GM18861 (cell line): ENCODE results near the gene MRPS11.
"Not testable (repeated sequence)": the region's sequence is repeated elsewhere in the genome, so short reads cannot be mapped to it uniquely, and the experiment has no call there.

Experiments used
- ATAC-seq: cut with Tn5 transposase; IDR thresholded peaks from one replicate; pipeline ENCODE4 v1.9.1; 2021; ENCODE audit not compliant: unreplicated experiment

The MRPS11 gene

DNA sequence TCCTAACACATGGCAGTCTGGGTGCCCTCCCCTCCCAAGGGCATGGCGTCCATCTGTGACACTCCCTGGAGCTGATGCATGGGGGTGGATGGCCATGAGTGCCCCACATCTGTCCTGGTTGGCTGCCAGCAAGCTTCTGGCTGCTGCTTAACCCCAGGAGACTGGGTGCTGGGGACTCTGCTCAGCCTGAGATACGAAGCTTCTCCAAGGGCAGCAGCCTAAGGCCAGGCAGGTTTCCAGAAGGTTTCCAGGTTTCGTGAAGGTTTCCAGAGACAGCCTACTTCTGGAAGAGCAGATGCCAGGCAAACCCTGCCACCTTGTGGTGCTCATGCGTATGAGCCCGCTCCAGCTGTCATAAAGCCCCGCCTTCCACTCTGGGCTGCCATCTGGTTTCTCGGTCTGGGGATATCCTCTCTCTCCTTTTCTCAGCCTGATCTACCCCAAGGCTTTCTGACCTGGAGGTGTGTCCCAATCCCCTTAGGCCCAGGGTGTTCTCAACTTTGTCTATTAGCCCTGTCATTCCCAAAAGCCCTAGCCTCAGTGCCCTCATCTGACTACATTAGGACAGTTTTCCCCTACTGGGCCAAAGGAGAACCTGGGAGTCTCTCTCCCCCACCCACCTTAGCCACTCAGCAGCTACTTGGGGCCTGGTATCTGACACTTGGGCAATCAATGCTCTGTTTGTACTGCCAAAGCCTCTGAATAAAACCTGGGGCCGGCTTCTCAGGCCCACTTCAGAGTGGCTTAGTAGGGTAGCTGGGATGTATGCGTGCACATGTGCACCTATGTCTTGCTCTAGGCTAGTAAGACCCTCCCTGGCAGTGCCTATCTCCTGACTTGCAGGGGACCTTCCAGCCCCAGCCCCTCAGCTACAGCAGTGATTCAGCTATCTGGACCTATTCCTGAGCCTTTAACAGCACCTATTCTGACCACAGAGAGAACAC is 12.4 kb upstream of the MRPS11 start:
- ATAC-seq, result peak; percentile 90

DNA sequence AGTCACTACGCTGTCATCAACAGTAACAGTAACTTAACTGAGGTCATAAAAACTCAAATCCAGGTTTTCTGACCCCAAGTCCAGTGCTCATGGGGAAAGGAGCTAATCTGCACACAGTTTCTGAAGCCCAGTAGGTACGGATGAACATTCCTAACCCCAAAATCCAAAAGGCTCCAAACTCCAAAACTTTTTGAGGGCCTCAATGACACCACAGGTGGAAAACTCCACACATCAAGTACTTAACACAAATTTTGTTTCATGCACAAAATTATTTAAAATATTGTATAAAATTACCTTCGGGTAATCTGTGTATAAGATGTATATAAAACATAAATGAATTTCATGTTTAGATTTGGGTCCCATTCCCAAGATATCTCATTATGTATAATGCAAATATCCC is 10.8 kb upstream of the MRPS11 start:
- no peak for ATAC-seq

DNA sequence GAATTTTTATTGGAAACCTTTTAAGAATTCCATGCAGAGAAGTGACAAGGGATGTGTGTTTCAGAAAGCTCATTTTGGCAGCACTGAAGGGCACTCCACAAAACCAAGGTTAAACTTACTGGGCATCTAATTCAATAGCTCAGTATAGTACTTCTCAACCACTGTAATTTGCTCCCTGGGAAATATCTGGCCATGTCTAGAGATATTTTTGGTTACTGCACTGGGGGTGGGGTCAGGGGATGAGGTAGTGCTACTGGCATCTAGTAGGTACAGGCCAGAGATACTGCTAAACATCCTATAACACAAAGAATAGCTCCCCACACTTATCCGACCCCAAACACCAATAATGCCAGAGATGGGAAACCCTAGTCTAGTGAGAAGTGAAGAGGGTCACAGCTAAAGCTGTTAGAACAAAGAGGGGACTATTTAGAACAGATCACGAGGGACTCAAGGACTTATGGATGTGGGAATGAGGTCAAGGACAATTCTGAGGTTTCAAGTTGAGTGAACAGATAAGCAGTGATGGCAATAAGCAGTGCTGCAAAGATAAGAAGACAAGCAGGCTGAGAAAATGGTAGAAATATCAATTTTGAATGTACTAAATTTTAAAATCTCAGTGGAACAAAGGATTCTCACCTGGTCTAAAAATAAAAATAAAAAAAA is 3.5 kb upstream of the MRPS11 start:
- ATAC-seq, result no peak

DNA sequence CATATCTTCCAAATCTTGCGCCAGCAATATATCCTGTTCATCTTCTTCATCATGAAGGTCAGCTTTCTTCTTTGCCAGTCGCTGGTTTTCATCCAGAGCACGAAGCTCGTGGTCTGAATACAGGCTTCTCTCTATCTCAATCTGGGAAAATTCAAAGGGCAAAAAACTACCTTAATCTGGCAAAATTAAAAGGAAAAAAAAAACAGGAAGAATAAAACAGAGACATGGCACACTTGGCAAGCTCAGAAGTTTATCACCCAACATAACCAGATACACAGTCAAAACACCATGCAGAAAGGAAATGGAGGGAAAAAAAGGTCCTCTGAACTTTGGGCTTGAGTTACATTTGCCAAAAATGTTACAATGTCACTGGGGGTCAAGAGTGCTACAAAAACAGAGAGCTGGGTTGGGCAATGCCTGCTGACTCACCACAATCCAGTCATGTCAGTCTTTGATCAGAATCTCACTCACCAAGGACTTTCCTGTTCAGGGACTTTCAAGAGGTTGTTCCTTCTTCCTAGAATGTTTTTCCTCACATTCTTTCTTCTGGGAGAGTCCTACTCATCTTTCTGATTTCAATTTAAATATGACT is 1.8 kb upstream of the MRPS11 start:
- no peak for ATAC-seq

DNA sequence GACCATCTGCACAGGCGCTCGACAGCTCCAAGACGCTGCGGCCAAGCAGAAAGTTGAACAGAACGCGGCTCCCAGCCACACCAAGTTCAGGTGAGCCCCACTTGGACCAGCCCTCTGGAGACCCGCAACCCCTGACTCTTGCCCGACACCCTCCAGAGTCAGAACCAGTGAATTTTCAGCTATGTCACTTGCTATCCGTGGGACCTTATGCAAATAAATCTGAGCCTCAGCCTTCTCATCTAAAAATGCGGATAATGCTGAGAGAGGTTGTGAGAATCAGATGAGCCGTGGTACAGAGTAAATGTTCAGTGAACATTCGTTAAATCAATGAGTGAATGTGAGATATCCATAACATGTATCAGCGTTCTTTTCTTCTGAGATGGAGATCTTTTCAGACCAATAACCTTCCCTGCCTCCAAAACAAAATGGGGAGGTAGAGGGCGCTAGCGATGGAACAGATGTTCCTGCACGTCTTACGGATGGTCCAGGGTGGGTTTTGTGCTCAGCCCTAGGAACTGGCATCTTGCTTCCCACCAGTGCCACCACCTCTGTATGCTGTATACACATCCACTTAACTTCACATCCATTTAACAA is 524 bp downstream of the MRPS11 start:
- no peak for ATAC-seq

DNA sequence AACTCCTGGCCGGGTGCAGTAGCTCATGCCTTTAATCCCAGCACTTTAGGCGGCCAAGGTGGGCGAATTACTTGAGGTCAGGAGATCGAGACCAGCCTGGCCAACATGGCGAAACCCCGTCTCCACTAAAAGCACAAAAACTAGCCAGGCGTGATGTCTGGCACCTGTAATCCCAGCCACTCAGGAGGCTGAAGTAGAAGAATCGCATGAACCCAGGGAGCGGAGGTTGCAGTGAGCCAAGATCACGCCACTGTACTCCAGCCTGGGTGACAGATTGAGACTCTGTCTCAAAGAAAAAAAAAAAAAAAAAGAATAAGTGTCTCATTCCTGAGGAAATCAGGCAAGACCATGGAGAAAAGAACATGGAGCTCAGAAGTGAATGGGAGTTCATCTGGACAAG is 1.2 kb downstream of the MRPS11 start:
- ATAC-seq, result not testable (repeated sequence)

DNA sequence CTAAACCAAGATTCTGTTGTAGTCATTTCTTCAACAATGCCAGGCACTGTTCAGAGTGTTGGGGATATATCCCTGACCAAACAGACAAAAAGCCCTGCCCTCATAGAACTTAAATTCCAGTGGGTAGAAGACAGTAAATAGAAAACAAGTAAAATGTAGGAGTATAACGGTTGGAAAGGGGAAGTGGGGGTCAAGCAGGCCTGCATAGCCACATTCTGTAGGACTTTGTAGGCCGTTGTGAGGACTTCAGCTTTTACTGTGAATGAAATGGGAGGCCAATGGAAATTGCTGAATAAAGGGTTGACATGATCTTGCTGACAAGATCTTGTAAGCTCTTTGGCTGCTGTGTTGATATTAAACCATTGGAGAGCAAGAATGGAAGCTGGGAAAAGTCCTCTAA is 1.8 kb downstream of the MRPS11 start:
- ATAC-seq, result no peak

DNA sequence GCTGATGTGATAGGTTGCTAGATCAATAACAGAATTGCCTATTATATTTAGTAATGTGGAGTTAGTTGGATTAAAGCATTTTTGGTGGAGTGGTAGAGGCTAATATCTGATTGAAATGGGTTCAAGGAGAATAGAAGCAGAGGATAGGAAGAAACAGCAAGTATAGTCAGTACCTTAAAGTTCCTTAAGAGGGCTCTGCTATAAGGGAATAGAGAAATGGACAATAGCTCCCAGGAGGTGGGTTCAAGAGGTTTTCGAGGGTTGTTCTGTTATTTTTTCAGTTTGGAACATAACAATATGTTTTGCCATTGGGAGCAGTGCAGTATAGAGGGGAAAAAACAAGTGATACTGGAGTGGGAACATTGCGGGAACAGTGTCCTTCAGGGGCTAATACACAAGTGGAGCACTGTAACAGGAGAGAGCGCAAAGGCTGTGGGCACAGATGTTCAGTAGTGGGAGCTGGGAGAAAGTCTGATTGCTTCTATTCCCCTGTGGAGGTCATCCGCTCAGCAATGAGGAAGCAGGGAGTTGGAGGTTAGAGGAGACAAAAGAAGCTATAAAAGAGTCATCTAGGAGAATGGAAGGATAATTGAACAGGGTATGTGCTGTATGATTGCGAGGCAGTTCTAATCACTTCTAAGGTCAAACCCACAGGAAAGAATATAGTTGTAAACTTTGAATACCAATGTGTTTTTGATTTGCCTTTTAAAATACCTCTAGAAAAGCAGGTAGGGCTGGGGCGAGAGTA is 3.3 kb downstream of the MRPS11 start:
- no peak for ATAC-seq

DNA sequence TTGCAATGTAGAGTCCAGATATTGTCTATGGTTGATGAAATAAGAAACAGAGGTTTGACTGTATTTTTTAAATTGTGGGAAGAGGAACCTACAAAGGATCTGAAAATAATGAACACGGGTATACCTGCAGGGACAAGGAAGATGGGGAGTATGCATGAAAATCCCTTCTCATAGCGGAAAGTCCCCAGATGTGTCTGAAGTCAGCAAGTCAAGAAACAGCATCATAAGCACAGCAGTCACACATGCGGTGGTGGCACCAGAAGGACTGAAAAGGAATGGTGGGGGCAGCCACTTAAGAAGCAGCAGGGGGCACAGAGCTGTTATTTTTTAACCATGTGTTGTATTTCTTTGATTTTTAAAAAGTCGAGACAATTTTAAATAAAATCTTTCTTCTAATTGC is 4.7 kb downstream of the MRPS11 start:
- no peak for ATAC-seq

DNA sequence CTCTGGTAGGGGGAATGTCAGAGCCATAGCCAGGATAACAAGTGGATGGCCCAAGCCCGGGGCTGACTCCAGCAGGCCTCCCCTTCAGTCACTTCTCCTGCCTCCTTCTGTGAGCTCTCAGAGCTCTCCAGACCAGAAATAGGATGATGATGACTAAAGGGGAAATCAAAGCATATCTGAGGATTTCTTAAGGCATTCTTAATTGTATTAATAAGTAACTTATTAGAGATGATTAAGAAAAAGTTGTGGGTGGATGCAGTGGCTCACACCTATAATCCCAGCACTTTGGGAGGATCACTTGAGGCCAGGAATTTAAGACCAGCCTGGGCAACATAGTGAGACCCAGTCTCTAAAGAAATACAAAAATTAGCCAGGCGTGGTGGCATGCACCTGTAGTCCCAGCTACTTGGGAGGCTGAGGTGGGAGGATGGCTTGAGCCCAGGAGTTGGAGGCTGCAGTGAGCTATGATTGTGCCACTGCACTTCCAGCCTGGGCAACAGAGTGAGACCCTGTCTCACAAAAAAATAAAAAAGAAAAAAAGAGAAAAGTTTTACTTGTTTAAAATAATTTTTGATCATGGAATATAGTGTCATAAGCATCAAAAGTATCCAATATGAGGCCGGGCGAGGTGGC is 6.3 kb downstream of the MRPS11 start:
- not testable (repeated sequence) for ATAC-seq

DNA sequence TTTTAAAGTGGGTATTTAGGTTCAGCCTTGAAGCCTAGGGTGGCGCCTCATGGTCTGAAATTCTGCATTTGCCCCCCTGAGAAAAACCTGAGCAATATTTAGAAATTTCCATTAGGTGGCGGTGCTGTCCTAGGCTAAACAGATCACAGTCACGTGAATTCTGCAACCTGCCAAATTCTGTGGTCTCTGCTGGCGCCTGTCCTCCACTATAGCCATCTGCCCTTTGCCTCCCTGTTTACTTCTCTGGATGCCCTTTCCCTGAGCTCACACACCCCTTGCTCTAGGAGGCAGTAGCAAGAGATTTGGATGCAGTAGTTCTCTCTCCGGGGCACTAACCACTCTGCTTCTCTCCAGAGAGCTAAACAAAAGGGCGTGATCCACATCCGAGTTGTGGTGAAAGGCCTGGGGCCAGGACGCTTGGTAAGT is 9.1 kb downstream of the MRPS11 start:
- ATAC-seq, result no peak

DNA sequence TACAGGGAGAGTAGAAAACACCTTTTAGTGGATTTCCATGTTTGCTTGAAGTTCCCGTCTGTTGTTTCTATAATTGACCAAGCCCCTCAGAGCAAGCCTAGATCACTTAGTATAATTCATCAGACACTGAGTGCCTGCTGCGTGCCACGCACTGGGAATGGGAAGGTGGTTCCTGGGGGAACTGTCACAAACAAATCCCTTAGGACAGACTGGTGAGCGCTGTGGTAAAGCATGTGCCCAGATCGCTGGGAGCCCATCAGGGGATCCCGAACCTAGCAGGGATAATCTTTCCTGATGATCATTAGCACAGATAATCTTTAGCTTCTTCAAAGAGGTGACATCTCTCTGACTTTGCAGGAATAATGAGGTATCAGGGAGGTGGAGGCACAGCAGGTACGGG is 9.6 kb downstream of the MRPS11 start:
- no peak for ATAC-seq

DNA sequence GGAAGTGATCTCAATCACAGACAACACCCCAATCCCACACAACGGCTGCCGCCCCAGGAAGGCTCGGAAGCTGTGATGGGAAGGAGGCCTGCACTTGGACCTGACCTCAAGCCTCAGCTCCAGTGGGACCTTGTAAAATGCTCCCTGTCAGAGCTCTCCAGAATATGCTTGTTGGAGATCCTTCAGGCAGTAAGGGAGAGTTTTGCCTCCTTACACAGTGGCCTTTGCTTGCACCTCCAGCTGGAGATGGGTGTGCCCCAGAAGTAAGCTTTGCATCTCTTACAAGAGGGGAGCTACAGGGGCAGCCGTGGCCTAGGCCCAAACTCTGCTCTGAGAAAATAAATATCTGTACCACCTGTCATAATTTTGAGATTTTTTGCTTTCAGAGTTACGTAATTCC is 10.4 kb downstream of the MRPS11 start:
- no peak for ATAC-seq

DNA sequence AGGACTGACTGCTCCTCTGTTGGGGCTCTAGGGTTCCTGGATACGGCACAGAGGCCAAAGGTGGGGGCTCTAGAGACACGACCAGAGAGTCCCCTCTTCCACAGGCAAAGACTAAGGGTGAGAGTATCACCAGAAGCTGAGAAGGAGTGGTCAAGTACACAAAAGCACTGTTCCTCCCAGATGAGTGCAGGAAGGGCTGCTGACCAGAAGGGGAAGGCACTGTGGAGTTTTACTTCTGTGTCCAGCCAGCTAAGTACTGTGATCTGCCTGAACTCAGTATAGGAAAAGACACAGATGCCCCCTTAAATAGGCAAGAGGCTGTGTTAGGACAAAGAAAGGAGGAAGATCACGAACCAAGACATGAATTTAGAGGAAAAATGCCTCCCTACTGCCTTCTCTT is 11.7 kb downstream of the MRPS11 start:
- no peak for ATAC-seq

DNA sequence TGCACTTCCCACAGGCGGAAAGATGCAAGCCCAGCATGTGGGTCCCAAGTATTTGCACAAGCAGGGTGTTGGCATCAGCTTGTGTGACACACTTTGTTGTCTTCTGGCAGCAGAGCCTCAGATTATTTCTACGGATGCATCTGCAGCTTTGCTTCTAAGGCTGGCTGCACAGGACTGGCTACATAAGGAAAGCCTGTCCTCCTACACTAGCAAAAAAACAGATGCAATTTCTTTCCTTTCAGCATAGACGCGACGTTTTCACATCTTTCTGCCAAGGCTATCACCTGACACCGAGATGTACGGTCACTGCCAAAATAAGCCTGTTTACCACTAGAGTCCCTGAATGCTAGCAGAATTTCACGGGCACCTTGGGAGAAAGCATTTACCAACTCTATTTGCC is 13.5 kb downstream of the MRPS11 start:
- no peak for ATAC-seq

DNA sequence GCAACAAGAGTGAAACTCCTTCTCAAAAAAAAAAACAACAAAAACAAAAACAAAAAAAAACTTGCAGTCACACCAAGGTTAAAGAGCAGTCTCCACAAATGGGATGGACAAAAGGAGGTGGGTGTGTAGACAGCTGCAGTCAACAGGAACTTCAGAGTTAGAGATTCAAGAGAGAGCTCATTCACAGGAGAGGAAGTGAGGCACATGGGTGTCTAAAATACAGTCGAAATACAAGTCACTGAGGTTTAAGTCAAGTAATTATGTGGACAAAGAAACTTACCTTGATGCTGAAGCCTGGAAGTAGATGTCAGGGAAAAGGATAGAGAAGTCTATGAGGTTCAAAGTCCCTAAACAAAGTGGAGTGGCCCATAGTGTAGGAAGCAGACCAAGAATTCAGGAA is 14.8 kb downstream of the MRPS11 start:
- ATAC-seq, result no peak

DNA sequence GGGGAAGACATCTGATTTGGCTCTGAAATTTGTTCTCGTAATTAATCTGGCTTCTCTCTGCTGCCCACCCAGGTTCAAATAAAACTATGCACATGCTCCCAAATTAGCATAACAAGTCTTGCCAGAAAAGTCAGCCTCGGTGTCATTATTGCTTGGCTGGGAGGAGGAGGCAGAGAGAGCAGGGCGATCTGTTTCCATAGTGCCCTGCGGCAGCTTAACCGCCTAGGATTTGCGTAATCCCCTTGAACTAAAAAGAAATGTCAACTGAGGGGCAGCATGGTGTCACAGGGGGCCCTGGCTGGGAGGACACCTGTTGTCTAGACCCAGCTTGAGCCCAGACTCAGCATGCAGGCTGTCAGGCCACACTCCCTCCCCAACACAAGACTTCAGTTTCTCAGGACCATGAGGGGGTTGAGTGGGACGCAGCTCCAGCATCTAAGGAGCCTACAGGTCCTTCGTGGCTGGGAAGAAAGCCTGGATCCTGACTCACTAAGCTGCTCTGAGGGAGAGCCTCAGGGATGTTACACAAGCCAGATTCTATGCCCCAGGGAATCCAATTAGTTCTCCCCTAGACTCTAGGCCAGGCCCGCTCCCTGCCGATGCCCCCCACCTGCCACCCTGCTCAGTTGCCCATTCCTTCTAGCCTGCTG is 17.3 kb downstream of the MRPS11 start:
- no peak for ATAC-seq

DNA sequence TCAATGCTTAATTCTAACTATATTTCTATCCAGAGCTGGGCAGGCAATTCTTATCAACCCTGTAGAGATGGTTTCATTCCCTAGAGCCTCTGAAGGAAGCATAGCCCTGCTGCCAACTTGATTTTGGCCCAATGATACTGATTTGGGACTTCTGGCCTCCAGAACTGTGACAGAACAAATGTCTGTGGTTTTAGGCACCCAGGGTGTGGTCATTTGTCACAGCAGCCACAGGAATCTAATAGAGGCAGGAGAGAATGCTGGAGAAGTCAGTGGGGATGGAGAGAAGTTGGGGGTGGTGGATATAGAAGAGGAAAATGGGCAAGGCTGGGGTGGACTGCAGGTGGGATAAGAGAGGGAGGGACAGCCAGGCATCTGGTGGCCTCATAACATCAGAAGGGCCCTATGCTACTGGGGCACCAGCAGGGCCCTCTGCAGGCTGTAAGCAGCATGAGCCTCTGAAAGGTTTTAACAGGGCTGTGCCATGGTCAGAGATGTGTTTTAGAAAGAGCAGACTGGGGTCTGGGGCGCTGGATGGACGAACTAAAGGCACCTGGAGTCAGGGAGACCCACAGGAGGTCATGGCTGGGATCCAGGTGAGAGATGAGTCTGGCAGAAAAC is 19.8 kb downstream of the MRPS11 start:
- no peak for ATAC-seq

DNA sequence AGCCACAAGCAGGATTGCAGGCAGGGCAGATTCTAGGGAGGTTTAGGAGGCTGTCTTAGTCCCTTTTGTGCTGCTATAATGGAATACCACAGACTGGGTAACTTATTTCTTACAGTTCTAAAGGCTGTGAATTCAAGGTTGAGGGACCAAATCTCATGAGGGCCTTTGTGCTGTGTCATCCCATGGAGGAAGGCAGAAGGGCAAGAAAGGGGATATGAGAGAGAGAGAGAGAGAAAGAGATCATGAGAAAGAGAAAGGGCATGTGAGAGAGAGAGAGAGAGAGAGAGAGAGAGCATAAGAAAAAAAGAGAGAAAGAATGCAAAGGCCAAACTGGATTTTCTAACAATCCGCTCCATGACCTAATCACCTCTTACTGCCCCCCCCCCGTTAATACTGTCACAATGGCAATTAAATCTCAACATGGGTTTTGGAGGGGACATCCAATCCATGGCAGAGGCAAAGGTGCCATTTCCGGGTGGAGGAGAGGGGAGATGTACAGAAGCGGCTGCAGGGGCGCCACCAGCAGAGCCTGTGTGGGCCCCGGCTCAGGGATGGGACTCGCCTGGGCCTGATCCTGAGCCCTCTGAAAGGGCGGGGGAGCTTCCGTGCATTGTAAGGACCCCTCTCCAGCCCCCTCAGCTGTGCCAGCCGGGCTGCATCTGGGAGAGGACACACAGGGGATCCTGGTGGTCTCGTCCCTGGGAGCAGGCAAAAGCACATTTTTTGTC is 20.5 kb downstream of the MRPS11 start:
- no peak for ATAC-seq
